Jurkat, Clone E6-1 (cell line): ENCODE data around the gene SCAND1. TPM values are rescaled to one million over a fixed set of nuclear protein-coding genes. Genes with fewer than 3 reads are reported as not detected.
"Not testable (repeated sequence)": the region's sequence is repeated elsewhere in the genome, so short reads cannot be mapped to it uniquely, and the experiment has no call there.

Experiments
- DNase-seq: peaks from one replicate; pipeline ENCODE4 v3.0.0-alpha.2; 2011; ENCODE audit warnings: low read depth, low spot score
- H3K4me3 ChIP-seq: 2 replicates; pipeline ENCODE4 v1.5.1; 2011; ENCODE audit warnings: mild to moderate bottlenecking, low read length, control low read depth, moderate library complexity
- polyA plus RNA-seq: library from polyadenylated mRNA; unstranded; fragments of >200 nt; gene quantifications from one replicate; pipeline ENCODE4 v1.2.1, GENCODE V29; 2012; ENCODE audit warnings: missing spikeins; ENCODE audit not compliant: insufficient read length, insufficient read depth

Gene SCAND1
- 52.5 TPM for polyA plus RNA-seq

DNA sequence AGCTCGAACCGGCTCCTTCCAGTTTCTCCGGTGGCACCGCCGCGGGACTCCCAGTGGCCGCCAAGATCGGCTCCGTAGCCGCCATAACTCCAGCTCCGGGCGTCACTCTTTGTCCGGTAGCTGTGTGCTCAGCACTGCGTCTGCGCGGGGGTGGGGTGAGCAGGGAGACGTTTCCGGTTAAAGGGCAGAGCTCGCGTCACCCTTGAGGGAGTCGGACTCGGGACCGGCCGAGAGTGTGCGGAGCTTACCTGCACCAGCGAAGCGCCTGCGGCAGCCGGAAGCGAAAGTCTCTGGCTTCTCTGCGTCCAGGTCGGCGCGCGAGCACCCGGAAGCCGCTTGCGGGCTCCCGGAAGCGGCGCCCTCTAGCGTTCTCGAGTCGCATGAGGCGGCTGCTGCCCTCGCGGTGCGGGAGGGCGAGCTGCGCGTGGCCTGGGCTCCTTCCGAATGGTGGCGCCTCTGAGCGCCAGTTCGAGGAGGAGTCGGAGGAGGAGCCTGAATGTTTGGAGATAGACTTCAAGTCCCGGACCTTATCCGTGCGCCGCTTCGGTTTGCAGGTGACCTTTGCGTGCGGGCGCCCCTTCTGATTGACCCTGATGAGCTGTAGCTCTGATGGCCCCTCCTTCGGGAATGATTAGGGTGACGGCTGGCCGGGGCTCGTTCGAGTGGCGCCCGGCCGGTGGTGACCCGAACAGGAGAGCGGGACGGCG, at the start of gene SCAND1:
Gene SCAND1 (minus strand): TSS at position 303 of the 707 bp plus-strand sequence. CDS start 218 bp downstream, at position 85.
- peak within 1 kb of the TSS; percentile 95 for H3K4me3 ChIP-seq
- DNase-seq, result peak; percentile 98

DNA sequence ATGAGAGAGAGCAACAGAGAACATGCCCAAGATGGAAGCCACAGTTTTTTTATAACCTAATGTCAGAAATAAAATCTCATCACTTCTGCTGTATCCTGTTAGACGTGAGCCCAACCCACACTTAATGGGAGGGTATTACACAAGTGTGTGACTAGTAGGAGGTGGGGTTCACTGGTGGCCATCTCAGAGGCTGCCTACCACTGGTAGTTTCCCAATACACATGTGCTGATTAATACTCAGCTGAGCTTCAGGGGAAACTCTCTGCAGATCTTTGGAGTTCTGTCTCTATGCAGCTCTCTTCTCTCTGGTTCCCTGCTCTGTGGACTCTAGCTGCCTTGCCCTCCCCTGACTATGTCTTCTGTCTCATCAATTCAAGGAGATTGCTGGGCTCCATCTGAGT, 49.7 kb upstream of the SCAND1 start:
- DNase-seq, result no peak
- no peak overlapping the region for H3K4me3 ChIP-seq

DNA sequence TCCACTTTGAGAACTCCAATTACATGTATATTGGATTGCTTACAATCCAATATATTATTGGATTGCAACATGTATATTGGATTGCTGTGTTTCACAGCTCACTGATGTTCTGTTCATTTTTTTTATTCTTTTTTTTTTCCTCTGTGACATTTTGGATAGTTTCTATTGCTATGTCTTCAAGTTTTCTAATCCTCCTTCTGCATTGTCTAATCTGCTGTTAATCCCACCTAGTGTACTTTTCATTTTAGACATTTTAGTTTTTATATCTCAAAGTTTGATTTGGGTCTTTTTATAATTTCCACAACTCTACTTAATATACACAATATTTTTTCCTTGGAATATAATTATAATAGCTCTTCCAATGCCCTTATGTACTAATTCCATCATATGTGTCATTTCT, 48.6 kb upstream of the SCAND1 start:
- H3K4me3 ChIP-seq, result no peak overlapping the region
- no peak for DNase-seq

DNA sequence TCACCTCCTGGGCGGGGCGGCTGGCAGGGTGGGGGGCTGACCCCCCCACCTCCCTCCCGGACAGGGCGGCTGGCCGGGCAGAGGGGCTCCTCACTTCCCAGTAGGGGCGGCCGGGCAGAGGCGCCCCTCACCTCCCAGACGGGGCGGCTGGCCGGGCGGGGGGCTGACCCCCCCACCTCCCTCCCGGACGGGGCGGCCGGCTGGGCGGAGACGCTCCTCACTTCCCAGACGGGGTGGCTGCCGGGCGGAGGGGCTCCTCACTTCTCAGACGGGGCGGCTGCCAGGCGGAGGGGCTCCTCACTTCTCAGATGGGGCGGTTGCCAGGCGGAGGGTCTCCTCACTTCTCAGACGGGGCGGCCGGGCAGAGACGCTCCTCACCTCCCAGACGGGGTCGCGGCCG, 47.0 kb upstream of the SCAND1 start:
- not testable (repeated sequence) for DNase-seq, H3K4me3 ChIP-seq

DNA sequence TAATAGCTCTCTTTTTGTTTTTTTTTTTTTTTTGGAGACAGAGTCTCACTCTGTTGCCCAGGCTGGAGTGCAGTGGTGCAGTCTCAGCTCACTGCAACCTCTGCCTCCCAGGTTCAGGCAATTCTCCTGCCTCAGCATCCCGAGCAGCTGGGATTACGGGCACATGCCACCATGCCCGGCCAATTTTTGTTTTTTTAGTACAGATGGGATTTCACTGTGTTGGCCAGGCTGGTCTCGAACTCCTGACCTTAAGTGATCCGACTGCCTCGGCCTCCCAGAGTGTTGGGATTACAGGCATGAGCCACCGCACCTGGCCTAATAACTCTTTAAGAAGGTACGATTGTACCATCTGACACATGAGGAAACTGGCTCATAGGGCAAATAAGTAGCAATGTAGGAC, 42.2 kb upstream of the SCAND1 start:
- H3K4me3 ChIP-seq, DNase-seq: not testable (repeated sequence)

DNA sequence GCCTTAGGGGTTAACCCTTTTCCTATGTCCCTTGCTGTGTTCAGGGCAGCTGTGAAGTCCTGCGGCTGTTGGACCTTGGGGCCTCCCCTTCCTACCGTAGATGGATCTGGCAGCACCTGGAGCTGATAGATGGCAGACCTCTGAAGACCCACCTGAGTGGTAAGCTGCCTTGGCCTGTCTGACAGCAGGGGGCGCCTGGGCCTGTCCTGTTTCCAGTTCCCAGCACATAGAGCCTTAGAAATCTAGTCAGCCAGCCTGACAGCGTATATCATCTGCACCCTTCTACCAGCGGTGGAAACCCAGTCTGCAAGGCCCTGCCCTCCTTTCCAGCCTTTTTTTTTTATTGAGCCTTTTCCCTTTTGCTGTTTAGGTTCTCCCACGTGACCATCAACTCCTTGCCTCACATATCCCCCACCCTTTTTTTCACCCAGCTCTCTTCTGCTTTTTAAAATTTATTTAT, 40.7 kb upstream of the SCAND1 start:
- H3K4me3 ChIP-seq, result no peak overlapping the region
- peak; percentile 71 for DNase-seq

DNA sequence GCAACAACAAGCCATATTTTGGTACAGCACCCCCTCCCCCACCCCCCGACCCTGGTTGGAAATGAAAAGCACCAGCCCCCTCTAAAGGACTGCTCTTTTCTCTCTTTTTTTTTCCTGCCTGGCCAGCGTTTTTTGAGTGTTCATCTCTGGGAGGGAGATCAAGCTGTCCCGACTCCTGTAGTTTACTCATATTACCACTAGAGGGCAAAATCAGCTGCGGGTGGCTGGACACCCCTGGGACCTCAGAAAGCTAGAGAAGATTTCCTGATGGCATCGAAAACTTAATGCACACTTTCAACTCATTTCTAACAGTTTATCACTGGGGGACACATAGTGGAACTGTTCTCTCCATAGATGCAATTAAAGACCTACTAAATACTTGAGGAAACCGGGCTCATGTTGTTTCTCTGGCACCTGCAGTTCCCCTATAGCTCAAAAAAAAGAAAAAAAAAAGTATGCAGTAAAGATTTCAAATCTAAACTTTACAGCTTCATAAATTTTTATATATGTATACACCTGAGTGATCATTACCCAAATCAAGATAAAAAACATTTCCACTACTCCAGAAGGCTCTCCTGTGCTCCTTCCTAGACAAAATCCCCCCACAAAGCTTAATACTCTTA, 38.5 kb upstream of the SCAND1 start:
- peak; percentile 58 for DNase-seq
- no peak overlapping the region for H3K4me3 ChIP-seq

DNA sequence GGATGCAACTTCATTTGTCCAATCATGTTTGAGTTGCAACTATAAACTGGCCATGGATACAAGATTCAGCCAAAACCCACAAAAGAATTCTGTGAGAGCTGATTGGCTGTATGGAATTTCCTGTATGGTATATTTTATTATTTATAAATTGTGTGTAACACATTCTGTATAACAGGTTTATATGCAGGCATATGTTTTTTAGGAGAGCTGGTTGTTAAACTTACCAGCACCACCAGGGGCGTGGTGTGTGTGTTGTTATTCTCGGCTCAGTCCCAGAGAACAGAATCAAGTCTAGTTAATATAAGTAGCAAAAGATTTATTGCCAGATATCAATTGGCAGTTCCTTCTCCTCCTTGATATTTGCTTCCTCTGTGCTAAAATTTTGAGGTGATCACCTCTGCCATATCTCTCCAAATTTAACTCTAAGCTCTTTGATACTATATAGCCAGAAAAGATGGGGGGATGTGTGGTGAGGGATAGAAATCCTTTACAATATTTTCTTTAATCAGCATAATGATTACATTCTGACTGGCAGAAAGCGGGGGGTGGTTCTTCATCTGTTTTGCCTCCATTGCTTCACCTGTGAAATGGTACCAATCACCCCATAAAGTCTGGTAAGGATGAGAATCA, 37.0 kb upstream of the SCAND1 start:
- DNase-seq, result peak; percentile 30
- H3K4me3 ChIP-seq, result no peak overlapping the region

DNA sequence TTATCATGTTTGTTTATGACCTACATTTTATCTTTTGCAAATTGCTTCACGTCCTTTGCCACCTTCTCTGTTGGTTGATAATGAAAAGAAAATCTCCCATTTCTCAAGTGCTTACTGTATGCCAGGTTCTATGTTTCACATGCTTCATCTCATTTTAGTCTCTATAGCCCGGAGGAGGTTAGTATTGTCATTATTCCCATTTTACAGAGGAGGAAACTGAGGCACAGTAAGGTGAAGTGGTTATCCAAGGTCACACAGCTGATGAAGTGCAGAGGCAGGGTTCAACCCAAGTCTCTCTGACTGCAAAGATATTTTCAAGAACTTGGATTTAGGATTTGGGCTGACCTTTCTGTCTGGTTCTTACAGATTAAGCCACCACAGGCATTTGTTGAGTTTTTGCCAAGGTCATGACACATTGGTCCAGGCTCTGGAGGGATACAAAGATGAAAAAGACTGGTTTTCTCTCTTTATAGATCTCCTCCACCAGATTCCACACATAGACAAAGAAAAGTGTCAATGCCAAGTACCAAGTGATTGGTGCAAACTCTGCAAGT, 34.7 kb upstream of the SCAND1 start:
- H3K4me3 ChIP-seq, result no peak overlapping the region
- no peak for DNase-seq

DNA sequence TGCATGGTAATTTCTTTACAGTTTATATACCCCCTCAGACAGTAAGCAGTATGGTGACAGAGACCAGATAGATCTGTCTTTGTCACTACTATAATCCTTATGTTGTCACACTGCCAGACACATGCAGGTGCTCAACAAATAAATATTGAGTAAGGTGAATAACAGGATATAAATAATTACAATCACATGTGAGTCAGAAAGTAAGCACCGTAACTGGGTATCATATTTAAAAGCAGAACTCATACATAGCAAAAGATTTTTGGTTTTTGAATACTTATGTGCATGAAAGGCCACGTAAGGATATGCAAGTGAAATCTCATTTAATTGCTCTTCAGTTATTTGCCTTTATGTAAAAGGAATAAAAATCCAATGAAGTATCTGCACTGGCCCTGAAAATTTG, 31.5 kb upstream of the SCAND1 start:
- DNase-seq, result no peak
- H3K4me3 ChIP-seq, result no peak overlapping the region

DNA sequence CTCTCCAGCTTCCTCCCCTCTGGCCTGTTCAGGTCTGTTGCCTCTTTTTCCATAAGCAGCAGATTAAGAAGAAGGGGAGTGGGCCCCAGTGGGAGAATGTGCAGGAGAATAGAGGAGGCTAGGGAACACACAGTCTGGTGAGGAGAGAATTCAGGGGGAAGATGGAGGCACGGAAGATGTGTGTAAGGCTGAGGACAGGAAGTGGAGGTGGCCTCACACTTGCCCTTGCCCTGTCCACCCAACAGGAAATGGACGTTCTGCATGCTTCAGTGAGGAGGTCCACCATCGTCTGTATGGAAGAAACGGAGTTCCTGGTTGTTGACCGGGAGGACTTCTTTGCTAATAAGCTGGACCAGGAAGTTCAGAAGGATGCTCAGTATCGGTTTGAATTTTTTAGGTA, 30.1 kb upstream of the SCAND1 start:
- no peak for DNase-seq
- H3K4me3 ChIP-seq, result no peak overlapping the region

DNA sequence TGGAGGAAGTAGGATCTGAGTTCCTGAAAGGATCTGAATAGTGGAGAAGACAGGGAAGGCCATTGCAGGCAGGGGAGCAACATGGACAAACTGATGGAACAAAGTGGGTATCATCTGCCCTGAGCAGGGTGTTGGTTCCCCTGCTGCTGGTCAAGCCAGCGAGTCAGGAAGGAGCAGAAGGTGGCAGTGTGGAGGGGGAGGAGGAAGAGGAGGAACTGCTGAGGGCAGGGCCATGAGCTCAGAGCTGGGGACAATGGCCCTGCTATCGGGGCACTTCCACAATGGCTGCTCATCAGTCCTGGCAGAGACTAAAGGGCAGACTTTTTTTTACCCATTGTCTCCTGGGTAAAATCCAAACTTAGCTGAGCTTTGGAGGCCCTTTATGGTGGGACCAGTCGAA, 27.7 kb upstream of the SCAND1 start:
- no peak for DNase-seq
- no peak overlapping the region for H3K4me3 ChIP-seq

DNA sequence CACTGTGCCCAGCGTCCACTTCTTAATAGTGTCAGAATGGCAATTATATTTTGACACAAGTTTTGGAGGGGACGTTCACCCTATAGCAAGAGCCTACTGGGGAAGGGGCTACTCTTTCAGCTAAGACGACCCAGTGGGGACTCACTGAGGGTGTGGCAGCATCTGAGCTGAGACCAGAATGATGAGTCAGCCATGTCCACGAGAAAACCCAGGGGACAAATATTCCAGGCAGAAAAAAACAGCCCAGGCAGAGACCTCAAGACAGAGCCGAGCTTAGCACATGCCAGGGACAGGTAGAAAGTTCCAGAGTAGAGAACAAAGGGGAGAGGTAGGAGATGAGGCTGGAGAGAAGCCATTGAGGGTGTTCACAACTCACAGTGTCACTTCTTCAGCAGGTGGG, 25.2 kb upstream of the SCAND1 start:
- DNase-seq, result no peak
- H3K4me3 ChIP-seq, result no peak overlapping the region

DNA sequence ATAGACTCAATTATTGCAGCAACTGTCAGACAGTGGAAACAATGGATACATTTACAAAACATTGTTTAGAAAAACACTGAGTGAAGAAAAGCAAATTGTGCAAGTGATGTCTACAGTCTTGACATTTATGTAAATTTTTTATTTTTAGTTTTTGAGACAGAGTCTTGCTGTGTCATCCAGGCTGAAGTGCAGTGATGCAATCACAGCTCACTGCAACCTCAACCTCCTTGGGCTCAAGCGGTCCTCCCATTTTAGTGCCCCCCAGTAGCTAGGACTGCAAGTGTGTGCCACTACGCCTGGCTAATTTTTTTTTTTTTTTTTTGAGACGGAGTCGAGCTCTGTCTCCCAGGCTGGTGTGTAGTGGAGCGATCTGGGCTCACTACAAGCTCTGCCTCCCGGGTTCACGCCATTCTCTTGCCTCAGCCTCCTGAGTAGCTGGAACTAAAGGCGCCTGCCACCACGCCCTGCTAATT, 23.8 kb upstream of the SCAND1 start:
- H3K4me3 ChIP-seq, result no peak overlapping the region
- DNase-seq, result no peak

DNA sequence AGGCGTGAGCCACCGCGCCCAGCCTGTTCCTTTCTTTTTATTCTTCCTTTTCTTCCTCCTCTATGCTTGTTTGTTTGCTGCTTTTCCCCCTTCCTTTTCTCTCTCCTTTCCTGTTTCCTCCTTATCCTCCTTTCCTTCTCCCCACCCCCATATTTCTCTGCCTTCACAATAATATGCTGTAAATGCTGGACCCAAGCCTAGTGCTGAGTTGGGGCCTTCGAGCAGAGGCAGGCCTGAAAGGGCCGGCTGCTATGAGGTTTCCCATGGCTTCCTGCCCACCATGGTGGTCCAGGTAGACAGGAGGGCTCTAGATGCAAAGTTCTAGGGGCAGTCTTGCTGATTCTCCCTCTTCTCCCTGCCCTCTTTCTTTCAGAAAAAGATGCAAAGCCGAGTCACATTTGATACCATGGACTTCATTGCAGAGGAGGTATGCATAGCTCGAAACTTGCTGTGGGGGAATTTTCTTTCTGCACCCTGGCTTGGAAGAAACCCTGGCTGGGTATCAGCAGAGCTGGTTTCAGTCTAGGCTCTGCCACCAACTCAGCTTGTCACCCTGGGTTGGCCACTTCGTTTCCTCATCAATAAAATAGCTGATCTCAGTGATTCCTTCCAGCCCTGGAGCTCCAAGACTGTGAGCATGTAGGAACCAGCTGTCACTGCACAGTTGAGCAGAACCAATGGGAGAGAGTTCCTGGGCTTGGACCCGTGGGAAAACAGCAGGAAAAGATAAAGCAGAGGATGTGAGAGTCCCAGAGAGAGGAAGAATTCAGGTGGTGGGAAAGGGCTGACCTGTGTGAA, 21.5 kb upstream of the SCAND1 start:
- DNase-seq, result no peak
- H3K4me3 ChIP-seq, result no peak overlapping the region

DNA sequence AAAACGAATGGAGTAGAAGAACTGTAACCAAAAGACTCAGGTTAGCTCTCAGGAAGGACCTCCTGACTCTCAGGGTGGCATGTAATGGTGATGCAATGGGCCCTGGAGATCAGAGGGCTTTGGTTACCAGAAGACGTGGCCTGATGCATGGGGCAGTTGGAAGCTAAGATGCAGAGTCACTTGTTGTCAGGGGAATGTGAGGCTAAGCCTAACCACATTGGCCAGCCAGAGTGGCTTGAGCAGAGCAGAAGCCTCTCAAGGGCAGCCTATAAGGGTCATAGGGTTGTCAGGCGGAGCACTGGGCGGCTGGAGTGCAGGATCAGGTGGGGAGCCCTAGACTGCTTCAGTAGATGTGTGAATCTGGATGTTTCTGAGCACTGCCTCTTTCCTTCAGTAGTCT, 20.0 kb upstream of the SCAND1 start:
- H3K4me3 ChIP-seq, result no peak overlapping the region
- DNase-seq, result no peak

DNA sequence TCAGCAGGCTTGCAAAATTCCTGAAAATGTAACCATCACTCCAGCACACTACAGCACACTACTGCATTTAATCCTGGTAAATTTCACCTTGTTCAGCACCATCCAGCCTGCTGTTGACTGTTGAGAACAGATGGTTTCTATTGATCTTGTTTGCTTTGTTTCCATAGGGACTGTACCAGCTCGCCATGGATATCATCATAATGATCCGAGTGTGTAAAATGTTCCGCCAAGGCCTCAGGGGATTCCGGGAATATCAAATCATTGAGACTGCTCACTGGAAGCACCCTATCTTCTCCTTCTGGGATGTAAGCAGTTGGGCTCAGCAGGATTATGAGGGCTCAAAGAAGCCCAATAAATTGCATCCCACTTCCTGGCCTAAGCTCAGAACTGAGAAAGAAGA, 18.2 kb upstream of the SCAND1 start:
- no peak overlapping the region for H3K4me3 ChIP-seq
- no peak for DNase-seq

DNA sequence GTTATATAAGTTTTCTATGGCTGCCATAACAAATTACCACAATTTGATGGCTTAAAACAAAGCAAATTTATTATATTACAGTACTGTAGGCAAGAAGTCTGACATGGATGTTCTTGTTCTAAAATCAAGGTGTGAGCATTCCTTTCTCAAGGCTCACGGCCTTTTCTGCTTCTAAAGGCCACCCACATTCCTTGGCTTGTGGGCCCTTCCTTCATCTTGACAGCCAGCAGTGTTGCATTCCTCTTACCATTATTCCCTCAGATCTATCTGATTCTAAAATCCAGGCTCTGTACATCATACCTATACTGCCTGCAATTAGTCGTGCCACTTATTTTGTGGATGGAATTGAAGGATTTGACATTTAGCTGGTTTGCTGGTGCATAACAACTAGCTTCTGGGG, 17.7 kb upstream of the SCAND1 start:
- no peak for DNase-seq

DNA sequence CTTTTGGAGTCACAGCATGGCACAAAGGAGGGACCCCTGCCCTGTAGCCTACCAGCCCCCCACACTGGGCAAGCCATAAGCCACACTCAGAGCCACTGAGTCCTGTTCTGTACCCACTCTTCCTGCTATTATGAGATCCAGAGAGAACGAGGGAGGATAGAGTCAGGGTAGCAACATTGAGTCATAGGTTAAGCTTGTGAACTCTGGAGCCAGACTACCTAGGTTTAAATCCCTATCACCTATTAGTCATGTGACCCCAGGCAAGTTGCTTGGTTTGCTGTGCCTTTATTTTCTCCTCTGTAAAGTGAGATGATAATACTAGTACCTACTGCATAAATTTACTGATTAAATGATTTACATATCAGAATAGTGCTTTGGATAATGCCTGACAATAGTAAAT, 14.6 kb upstream of the SCAND1 start:
- DNase-seq, result no peak
- no peak overlapping the region for H3K4me3 ChIP-seq

More for the DNA sequence above, 17.7 kb upstream of the SCAND1 start:
- no peak overlapping the region for H3K4me3 ChIP-seq
